Measurements from ENCODE around the gene OSBPL5. TPM values are rescaled to one million over a fixed set of nuclear protein-coding genes. Genes with fewer than 3 reads are reported as not detected.
A peak's percentile ranks its signal among the peaks of the same experiment; 100 is the strongest.

The OSBPL5 gene
- total RNA-seq, 1 donor from 2014 or later, result 18.4 TPM

DNA sequence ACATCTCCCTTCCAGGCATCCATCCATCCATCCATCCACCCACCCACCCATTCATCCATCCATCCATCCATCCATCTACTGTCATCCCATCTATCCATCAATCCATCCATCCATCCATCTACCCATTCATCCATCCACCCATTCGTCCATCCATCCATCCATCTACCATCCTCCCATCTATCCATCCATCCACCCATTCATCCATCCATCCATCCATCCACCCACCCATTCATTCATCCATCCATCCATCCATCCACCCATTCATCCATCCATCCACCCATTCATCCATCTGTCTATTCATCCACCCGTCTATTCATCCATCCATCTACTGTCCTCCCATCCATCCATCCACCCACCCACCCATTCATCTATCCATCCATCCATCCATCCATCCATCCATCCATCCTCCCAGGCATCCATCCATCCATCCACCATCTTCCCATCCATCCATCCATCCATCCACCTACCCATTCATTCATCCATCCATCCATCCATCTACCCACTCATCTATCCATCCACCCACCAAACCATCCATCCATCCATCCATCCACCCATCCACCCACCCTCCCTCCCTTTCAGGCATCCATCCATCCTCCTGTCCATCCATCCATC, 33.7 kb downstream of the OSBPL5 start:
- DNase-seq (ENCODE audit: missing footprints), result no peak
- ATAC-seq, result no peak
- intact Hi-C loops (cut with DNase I), result no loop called here

DNA sequence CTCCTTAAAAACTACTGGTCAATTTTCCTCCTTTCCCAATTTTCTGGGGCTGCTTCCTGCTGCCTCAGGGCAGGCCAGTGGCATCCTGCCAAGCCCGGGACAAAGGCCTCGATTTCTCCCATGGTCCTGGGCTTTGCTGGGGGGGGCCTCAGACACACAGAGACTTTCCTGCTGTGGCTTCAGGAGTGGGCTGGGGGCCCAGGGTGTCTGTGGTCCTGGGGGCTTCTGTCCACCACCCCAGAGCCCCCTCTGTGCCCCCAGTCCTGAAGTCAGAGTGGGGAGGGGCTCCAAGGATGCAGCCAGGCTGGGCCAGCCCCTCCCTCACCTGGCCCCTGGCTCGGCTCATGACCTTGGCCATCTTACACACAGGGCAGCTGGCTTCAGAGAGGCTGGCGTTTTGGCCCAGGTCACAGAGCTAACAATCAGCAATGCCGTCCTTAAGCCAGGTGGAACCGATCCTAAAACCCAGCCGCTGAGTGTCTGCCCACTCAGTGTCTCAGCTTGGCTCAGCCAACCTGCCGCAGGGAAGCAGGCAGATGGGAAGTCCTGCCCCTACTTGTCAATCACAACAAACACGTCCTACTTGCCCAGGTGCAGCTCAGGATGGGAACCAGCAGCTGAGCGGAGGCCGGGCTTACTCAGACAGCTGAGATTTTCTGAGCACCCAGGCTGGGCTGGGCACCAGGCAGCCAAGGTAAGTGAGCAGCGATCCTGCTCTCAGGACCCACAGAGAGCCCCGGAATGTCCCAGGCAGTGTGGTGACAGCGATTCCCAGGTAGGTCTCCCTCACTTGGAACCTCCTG, 34.6 kb downstream of the OSBPL5 start:
- ATAC-seq (no peak), DNase-seq (ENCODE audit: missing footprints) (peak; percentile 63)
- intact Hi-C loops (cut with DNase I), result no loop called here

DNA sequence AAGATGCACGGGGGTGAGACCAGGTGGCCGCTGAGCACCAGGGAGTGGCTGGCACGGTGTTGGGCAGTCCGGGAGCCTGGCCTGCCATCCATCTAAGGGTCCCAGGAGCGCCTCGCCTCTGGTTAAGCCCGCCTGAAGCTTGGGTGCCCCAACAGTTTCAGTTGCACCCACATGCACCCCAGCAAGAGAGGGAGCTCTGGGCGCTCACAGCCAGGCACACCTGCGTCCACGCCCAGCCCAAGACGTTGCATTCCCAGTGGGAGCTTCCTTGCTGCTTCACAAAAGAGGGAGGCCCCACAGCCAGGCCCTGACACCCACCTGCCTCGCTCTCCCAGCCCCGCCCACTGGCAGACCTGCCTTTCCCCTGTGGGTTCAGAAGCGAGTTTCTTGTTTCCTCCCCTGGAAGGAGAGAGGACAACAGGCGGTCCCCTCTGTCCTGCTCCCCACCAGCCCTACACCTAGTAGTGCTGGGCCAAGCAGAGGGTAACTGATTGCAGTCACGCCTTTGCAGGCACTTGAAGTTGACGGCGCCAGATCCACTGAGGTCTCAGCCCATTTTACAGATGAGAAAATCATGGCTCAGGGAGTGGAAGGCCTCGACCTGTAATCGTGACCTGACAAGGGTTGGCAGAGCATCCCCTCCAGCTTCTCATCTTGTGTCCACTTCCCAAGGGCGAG, 35.4 kb downstream of the OSBPL5 start:
- peak; percentile 58 for DNase-seq (ENCODE audit: missing footprints)
- intact Hi-C loops (cut with DNase I), result no loop called here
- ATAC-seq, result no peak

DNA sequence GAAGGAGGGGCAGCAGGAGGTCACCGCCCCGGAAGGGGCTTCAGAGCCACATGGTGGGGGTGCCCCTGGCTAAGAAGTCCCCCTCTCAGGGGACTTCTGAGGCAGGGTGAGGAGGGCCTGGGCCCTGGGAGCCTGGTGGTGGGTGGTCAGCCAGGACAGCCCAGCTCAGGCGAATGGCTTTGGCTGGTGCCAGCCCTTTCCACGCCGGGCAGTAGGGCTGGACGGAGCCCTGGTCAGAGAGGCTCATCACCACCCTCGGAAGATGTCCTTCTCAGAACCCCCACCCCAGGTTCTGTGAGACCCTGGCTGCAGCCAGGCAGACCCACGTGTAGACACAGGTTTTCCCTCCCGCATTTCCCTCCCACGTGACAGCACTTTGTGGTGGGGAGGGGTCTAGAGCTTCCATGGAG, 35.9 kb downstream of the OSBPL5 start:
- DNase-seq (ENCODE audit: missing footprints), result peak; percentile 41
- no peak for ATAC-seq
- intact Hi-C loops (cut with DNase I), result no loop called here

DNA sequence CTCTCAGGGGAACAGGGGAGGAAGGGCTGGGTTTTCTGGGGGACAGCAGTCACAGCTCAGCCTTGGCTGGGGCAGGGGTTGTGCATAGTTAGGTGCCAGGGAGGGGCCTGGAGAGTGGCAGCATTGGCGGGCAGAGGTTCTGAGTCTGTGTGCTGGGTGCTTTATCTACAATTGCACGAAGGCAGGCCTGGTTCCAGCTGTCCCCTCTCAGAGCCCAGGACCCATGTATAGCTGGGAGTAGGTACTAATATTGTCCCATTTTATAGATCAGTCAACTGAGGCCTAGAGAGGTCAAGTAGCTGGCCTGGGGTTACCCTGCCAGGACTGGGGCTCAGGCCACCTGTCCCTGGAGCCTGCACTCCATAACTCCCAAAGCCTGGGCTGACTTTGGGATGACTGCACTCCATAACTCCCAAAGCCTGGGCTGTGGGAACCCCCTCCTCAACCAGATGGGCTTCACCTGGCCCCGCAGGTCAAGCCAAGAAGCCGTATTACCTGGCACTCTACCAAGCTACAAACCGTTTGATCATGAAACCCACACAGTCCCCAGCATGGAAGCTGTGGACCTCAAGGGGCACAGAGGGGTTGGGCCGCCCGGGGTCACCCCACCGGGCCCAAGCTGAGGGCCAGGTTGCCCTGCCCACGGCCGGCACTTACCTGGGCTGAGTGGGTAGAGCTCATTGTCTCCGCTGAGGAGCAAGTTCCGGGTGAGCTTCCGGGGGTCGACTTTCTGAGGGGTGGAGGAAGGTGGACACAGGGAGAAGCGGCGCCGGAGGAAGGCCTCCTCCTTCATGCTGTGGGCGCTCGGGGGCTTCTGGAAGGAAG, 36.5 kb downstream of the OSBPL5 start:
- intact Hi-C loops (cut with DNase I), result no loop called here
- DNase-seq (ENCODE audit: missing footprints) (peak; percentile 42), ATAC-seq (no peak)

DNA sequence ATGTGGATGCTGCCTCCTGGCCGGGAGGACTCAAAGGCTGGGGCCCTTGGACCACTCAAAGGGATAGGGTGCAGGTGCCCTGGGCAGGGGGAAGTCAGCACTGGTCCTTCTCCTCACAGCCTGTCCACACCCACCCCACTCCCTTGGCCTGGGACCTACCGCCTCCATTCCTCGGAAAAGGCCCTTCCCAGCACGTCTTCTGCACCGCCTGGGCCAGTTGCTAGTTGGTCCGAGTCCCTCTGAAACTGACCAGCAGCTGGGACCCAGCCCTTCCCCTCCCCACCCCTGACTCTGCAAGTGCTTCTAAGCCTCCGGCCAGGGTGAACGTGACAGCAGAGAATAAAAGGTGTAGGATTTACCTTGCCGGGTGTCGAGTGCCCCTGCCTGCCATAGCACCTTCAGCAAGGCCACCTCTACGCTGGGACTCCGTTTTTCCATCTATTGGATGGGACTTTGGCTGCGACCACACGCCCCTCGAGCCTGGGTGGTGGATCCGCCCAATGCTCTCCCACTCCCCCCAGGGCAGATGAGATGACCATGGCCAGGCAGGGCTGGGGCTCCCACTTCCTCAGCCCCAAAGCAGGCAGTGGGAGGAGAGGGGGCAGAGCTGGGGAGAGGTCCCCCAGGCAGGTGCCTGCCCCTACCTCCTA, 37.3 kb downstream of the OSBPL5 start:
- DNase-seq (ENCODE audit: missing footprints) (peak; percentile 63), ATAC-seq (no peak)
- intact Hi-C loops (cut with DNase I), result no loop called here

DNA sequence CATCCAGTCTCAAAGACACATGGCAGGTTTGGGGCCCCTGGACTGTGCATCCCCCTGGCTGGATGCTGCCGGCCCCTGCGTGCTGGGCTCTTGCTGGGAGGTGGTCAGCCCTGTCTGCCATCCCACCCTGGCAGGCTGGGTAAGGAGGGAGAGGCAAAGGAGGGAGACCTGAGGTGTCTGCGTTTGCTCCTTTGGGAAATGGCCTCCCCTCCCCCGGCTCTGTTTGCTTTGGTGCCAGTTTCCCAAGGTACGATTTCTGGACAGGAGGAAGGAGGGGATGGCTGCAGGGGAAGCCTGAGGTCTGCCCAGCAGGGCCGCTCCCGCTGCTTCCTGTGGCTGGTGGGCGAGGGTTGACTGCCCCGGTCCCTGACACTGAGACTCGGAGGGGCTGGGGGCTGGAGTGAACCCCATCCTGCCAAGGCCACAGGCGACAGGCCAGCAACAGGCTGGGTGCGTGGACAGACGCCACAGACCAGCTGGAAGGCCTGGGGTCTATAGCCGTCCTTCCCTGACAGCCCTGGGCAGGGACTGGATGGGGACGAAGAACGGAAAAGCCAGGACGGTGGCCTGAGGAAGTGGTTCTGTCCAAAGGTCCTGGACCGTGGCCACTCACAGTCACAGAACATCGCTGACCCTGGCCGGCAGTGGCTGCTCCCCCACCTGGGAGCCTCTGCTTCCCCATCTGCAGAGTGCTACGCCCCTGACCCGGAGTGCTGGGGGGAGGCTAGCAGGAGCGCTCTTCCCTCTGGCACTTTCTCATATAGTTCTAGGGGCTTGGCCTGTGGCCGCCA, 38.0 kb downstream of the OSBPL5 start:
- peak; percentile 69 for DNase-seq (ENCODE audit: missing footprints)
- intact Hi-C loops (cut with DNase I), result no loop called here
- ATAC-seq, result no peak

DNA sequence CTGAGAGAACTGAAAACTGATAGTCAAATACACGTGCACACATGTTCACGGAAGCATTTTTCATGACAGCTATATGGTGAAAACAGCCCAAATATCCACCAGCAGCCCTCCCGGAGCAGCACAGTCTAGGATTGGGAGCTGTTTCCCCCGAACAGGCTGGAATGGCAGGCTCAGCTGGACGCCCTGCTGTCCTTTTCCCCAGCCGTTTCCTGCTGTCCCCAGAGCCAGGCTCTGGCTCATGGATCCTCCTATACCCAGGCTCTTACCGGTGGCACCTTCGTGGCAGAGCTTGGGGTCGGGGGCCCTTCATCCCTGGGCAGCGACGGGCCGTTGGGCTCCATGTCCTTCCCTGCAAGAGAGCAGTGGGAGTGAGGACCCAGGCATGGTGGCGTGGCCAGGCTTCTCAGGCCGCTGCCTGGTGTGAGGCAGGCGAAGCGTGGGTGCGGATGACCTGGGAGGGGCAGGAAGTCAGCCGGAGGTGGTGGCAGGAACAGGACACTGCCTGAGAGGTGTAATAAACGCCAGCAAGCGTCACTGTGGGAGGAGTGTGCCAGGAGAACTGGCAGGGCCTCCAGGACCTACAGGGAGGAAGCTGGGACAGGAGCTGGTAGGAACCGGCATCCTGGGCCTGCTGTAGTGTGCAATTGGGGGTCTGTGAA, 38.8 kb downstream of the OSBPL5 start:
- ATAC-seq (no peak), DNase-seq (ENCODE audit: missing footprints) (peak; percentile 67)
- intact Hi-C loops (cut with DNase I), result no loop called here

DNA sequence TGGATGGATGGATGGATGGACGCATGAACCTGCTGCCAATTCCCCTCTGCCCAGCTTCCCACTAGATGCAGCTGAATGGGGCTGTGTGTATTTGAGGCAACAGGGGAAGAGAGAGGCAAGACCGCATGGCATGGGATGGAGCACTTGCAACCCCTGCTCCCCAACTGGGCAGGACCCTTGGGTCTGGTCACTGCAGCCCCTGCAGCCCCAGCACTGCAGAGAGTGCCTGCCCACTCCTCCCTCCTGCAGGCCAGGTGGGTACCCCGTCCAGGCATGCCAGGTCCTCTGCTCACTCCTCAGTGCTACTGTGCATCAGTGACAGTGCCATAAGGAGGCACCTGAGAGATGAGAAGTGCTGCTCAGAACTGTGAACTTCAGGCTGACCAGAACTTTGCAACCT, 40.3 kb downstream of the OSBPL5 start:
- DNase-seq (ENCODE audit: missing footprints), result peak; percentile 37

DNA sequence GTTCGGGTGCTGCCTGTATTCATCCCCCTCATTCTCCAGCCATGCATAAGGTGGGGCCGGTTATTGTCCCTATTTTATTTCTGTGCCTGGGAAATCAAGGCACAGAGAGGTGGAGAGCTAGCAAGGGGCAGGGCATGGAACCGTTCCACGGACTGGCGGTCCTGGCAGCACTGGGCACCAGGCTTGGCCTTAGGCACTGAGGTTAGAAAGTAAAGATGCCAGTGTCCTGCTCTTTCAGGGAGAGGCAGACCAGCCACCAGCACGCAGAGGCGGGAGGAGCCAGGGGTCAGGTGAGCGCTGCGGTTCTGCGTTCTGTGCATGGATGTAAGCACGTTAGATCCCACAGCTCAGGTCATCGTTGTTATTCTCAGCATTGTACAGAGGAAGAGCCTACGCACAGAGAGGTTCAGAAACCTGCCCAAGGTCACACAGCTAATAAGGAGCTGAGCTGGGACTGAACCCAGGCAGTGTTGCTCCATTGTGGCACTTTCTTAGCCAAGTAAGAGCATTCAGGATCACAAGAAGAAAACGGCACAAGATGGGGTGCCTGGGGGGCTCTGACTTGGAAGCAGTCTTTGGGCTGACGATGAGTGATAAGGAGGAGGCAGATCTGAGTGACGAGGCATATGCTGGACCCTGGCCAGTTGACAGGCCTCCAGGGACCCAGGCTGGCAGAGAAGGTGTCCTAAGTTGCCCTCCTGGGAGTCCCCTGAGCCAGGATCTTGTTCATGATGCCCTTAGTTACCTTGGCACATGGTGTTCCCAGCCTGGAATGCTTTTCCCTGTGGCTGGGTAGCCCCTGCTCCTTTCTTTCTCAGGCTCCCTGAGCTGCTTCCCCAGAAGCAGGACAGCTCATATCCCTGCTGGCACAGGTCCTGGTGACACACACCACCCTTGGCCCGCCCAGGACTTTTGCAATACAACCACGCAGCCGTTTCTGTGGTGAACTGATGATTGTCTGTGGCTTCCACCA, 41.1 kb downstream of the OSBPL5 start:
- intact Hi-C loops (cut with DNase I), result loop anchor here (2.0 kb wide), 1 partner anchor 37 kb away; no protein-coding TSS in a partner anchor
- ATAC-seq, result peak; percentile 79
- peak; percentile 81 for DNase-seq (ENCODE audit: missing footprints)

More for the DNA sequence above, 40.3 kb downstream of the OSBPL5 start:
- ATAC-seq, result no peak
- intact Hi-C loops (cut with DNase I), result no loop called here

DNA sequence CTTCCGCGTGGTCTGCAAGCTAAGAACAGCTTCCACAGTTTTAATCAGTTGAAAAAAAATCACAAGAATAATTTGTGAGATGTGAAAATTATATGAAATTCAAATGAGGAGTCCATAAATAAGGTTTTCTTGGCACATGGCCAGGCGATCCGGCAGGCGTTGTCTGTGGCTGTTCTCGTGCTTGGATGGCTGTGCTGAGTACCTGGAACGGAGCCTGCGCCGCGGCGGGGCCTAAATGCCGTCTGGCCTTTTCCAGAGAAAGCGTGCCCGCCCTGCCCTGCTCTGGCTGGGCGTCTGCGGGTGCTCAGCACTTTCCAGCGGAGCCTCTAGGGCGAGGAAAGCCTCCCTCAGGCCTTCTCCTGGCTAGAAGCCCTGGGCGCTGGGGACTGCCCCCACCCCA, 41.8 kb downstream of the OSBPL5 start:
- ATAC-seq (peak; percentile 65), DNase-seq (ENCODE audit: missing footprints) (peak; percentile 87)
- intact Hi-C loops (cut with DNase I), result loop anchor here (2.0 kb wide), 1 partner anchor 37 kb away; no protein-coding TSS in a partner anchor

DNA sequence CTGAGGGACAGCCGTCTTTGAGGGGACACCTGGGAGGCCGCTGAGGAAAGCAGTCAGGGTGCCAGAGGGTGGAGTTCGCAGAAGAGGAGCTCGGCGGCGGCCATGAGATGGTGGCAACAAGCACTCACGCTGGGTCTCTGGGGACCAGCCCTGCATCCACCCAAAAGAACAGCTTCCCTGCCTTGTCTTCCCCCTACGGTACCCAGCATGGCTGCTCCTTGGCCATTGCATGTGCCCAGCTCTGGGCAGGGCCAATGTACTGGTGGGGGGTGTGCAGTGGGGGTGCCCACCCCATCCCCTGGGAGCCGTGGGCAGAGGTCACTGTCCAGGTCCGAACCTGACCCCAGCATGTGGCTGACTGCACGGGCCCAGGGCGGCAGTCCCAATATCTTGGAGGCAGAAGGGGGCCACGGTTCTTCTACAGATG, 42.3 kb downstream of the OSBPL5 start:
- intact Hi-C loops (cut with DNase I), result loop anchor here (2.0 kb wide), 1 partner anchor 38 kb away; no protein-coding TSS in a partner anchor
- no peak for ATAC-seq
- DNase-seq (ENCODE audit: missing footprints), result peak; percentile 52

DNA sequence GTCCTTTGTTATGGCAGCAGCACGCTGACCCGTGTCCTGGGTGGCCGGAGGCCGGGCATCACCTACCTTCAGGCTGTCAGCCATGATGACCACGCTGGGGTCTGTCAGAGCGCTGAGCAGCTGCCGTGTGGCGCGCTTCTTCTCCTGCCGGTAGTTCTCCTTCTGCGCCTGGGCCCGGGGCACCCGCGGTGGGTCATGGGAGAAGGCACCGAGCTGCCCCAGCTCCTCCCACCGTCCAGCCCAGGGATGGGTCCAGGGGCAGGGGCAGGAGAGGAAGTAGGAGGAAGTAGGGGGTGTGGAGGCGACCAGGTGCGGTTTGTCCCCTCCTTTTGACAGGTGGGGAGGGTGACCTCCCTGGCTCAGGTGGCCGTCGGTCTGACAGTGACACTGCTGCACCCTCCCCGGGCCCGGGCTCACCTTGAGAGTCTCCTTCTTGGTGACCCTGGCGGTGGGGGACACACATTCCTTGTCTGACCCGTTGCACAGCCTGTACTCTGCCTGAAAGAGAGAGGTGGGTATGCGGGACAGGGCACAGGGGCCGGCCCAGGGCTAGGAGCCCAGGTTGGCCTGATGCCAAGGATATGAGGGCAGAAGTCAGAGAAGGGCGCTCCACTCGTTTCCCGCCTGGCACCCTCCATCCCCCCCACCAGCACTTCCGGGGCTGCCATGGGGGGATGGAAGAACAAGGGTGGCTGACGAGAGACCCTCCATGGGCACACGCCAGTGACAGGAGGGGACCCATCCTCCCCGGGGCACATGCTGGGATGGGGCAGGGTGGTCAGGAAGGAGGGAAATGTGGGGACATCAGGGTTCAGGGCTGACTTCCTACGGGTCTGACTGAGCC, 43.0 kb downstream of the OSBPL5 start:
- intact Hi-C loops (cut with DNase I), result loop anchor here (2.0 kb wide), 1 partner anchor 39 kb away; no protein-coding TSS in a partner anchor
- no peak for ATAC-seq
- peak; percentile 63 for DNase-seq (ENCODE audit: missing footprints)

DNA sequence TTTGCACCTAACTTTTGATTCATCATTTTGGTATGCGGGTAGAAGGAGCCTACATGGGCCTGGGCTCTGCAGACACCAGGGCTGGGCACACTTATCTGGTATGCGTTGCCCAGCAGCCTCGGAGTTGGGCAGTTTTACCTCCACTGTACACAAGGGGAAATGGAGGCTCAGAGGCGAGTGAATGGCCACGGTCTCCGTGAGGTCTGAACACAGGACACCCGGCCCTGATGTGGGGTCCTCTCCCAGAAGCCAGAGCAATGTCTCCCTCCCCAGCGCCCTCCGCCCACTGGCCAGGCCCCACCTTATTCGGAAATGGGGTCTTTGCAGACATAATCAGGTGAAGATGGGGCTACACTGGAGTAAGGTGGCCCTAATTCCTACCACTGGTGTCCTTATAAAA, 43.7 kb downstream of the OSBPL5 start:
- intact Hi-C loops (cut with DNase I), result no loop called here
- DNase-seq (ENCODE audit: missing footprints) (peak; percentile 52), ATAC-seq (no peak)

Data from Right ventricle myocardium inferior (tissue), 1 donor.